Measurements from ENCODE around the gene CRLF2. TPM values are rescaled to one million over a fixed set of nuclear protein-coding genes. Genes with fewer than 3 reads are reported as not detected.

CRLF2 gene
- total RNA-seq, 1 experiment from 2014 or later: 2.3 TPM

- CTCF ChIA-PET: no interaction called here
- no peak overlapping the region for H3K4me3 Mint-ChIP-seq (ENCODE audit: low read depth, unreplicated experiment)
- H3K36me3 Mint-ChIP-seq (ENCODE audit: insufficient read depth, unreplicated experiment): no peaks in the 10 kb centered on the region
- no peaks in the 10 kb centered on the region for H3K4me1 Mint-ChIP-seq (ENCODE audit: low read depth, unreplicated experiment)
- H3K27ac Mint-ChIP-seq (ENCODE audit: unreplicated experiment): no peak overlapping the region
- H3K27me3 Mint-ChIP-seq (ENCODE audit: unreplicated experiment): peaks cover 28% of the 10 kb centered on the region
- peaks cover 12% of the 10 kb centered on the region for H3K9me3 Mint-ChIP-seq (ENCODE audit: low read depth, unreplicated experiment)
- intact Hi-C loops (cut with micrococcal nuclease; ENCODE audit: unreplicated experiment): no loop called here
- TF ChIP-seq CTCF (IDR thresholded peaks at IDR 0.05; ENCODE audit: unreplicated experiment): no peak
- BruUV-seq (replicated peaks): no TSS peak
- no peak for DNase-seq
These were observed 64.6 kb downstream of the CRLF2 start for GRCh38 chrX:1147611-1148515.

- H3K9me3 Mint-ChIP-seq (ENCODE audit: low read depth, unreplicated experiment): peaks cover 4% of the 10 kb centered on the region
- no peaks in the 10 kb centered on the region for H3K36me3 Mint-ChIP-seq (ENCODE audit: insufficient read depth, unreplicated experiment)
- H3K4me1 Mint-ChIP-seq (ENCODE audit: low read depth, unreplicated experiment): no peaks in the 10 kb centered on the region
- no peak for TF ChIP-seq CTCF (IDR thresholded peaks at IDR 0.05; ENCODE audit: unreplicated experiment)
- no peak overlapping the region for H3K27ac Mint-ChIP-seq (ENCODE audit: unreplicated experiment)
- intact Hi-C loops (cut with micrococcal nuclease; ENCODE audit: unreplicated experiment): no loop called here
- DNase-seq: no peak
- H3K4me3 Mint-ChIP-seq (ENCODE audit: low read depth, unreplicated experiment): no peak overlapping the region
- BruUV-seq (replicated peaks): no TSS peak
- CTCF ChIA-PET: no interaction called here
- H3K27me3 Mint-ChIP-seq (ENCODE audit: unreplicated experiment): no peaks in the 10 kb centered on the region
These were observed 68.2 kb downstream of the CRLF2 start for GRCh38 chrX:1144293-1144692.

Other genes starting within 250 kb of the CRLF2 start
- 10.2 and 11.8 TPM in 2 replicates for gene CSF2RA, start 56.2 kb upstream of the CRLF2 start, total RNA-seq (2022)
- not detected in 2 replicates for gene IL3RA, start 124.1 kb upstream of the CRLF2 start, total RNA-seq (2022)
- gene SLC25A6, start 179.5 kb upstream of the CRLF2 start, total RNA-seq (2022): 139 and 161 TPM in 2 replicates
- gene ASMTL, start 240.3 kb upstream of the CRLF2 start, total RNA-seq (2022): 14.4 and 18.0 TPM in 2 replicates

All from Calu3 (cell line).